ENCODE data around the gene ALK.

GRCh38 chr2:29293830-29294438 lies 627.5 kb downstream of the ALK start:
- TF ChIP-seq CTCF (IDR thresholded peaks at IDR 0.05) = no peak
- no peak for TF ChIP-seq ZFX (IDR thresholded peaks at IDR 0.05; ENCODE audit: borderline replicate concordance)

All from 22Rv1 (cell line).